SU-DHL-6 (cell line): Measurements from ENCODE around the gene GATAD2A.

Source experiments
- H2AFZ ChIP-seq: fragments of 200-600 bp; sonication (generic); 2 replicates; pipeline ENCODE4 v1.6.1; 2014; ENCODE audit warnings: low read depth, mild to moderate bottlenecking, moderate library complexity, mixed read lengths, antibody characterized with exemption, low read length; ENCODE audit not compliant: severe bottlenecking
- H3F3A ChIP-seq: fragments of 200-600 bp; shearing (Covaris generic); 2 replicates; pipeline ENCODE4 v1.6.0; 2016; ENCODE audit warnings: antibody characterized with exemption, mild to moderate bottlenecking; ENCODE audit not compliant: insufficient read depth
- H3K27ac ChIP-seq: fragments of 200-600 bp; sonication (generic); 2 replicates; pipeline ENCODE4 v1.5.1; 2016; ENCODE audit warnings: low read depth, mild to moderate bottlenecking, low read length, moderate library complexity, mixed read lengths
- H3K27me3 ChIP-seq: fragments of 200-600 bp; sonication (generic), shearing (Covaris generic); 2 replicates; pipeline ENCODE4 v1.6.0; 2014; ENCODE audit warnings: mild to moderate bottlenecking, low read length
- H3K36me3 ChIP-seq: fragments of 200-600 bp; sonication (generic); 2 replicates; pipeline ENCODE4 v1.6.1; 2014; ENCODE audit warnings: mild to moderate bottlenecking, low read length, mixed read lengths
- H3K4me2 ChIP-seq: fragments of 300-600, 200-600 bp; shearing (Covaris generic), sonication (generic); 2 replicates; pipeline ENCODE4 v1.6.0; 2014; ENCODE audit warnings: low read length, low read depth, mild to moderate bottlenecking; ENCODE audit not compliant: poor library complexity, severe bottlenecking
- H3K4me3 ChIP-seq: fragments of 200-600 bp; sonication (generic); 2 replicates; pipeline ENCODE4 v1.5.1; 2014; ENCODE audit warnings: antibody characterized with exemption, low read length, mild to moderate bottlenecking, mixed read lengths; ENCODE audit not compliant: insufficient read depth, poor library complexity, severe bottlenecking
- H3K79me2 ChIP-seq: fragments of 200-600 bp; sonication (generic); 2 replicates; pipeline ENCODE4 v1.6.1; 2014; ENCODE audit warnings: mild to moderate bottlenecking, low read length, moderate library complexity; ENCODE audit not compliant: insufficient read depth
- H3K9ac ChIP-seq: fragments of 200-600 bp; sonication (generic); 2 replicates; pipeline ENCODE4 v1.7.0; 2014; ENCODE audit warnings: mild to moderate bottlenecking, low read length
- H3K9me2 ChIP-seq: fragments of 200-600 bp; sonication (generic); replicated peaks from 2 replicates; pipeline ENCODE4 v1.6.1; 2014; ENCODE audit warnings: low read length; ENCODE audit not compliant: insufficient read depth
- H3K9me3 ChIP-seq: fragments of 200-600 bp; sonication (generic); 2 replicates; pipeline ENCODE4 v1.6.1; 2014; ENCODE audit warnings: low read length, mixed read lengths; ENCODE audit not compliant: insufficient read depth
- H4K20me1 ChIP-seq: fragments of 200-600 bp; sonication (generic); 2 replicates; pipeline ENCODE4 v1.6.1; 2014; ENCODE audit warnings: low read depth, mild to moderate bottlenecking, antibody characterized with exemption, low read length, moderate library complexity, mixed read lengths
- CTCF ChIP-seq: fragments of 200-600 bp; sonication (generic); IDR thresholded peaks from one replicate; pipeline ENCODE4 v1.5.1; 2017; ENCODE audit warnings: antibody characterized with exemption, mild to moderate bottlenecking, low read length, moderate library complexity; ENCODE audit not compliant: insufficient read depth, poor library complexity, severe bottlenecking
- EZH2phosphoT487 ChIP-seq: fragments of 200-600 bp; sonication (generic), shearing (Covaris generic); conservative IDR thresholded peaks from 2 replicates; pipeline ENCODE4 v1.6.1; 2018; ENCODE audit warnings: mild to moderate bottlenecking, antibody characterized with exemption, low read length, moderate library complexity, mixed read lengths

GATAD2A gene

GRCh38 chr19:19535311-19536191, 130.1 kb downstream of the GATAD2A start:
- Histone ChIP-seq H3F3A (peaks cover 9% of the 10 kb centered on the region; the same call in 1 of the 2 replicates), H3K36me3 (no peaks in the 10 kb centered on the region), H3K4me3 (no peak overlapping the region), H3K79me2 (no peaks in the 10 kb centered on the region), H3K9me2 (no peaks in the 10 kb centered on the region), H3K27me3 (no peaks in the 10 kb centered on the region), H4K20me1 (no peaks in the 10 kb centered on the region), H3K9ac (no peak overlapping the region), H3K9me3 (no peaks in the 10 kb centered on the region), H3K27ac (no peak overlapping the region), H3K4me2 (no peak overlapping the region), H2AFZ (no peak overlapping the region)
- TF ChIP-seq CTCF (no peak), EZH2phosphoT487 (no peak)

GRCh38 chr19:19537075-19538048, 131.9 kb downstream of the GATAD2A start:
- no peak overlapping the region for H3K27ac ChIP-seq
- no peaks in the 10 kb centered on the region for H3K9me3 ChIP-seq
- no peak for TF ChIP-seq EZH2phosphoT487
- no peak for TF ChIP-seq CTCF
- no peaks in the 10 kb centered on the region for H3K9me2 ChIP-seq
- H3K4me2 ChIP-seq: peak overlapping the region; percentile 37
- H3K79me2 ChIP-seq: no peaks in the 10 kb centered on the region
- no peaks in the 10 kb centered on the region for H3K36me3 ChIP-seq
- H2AFZ ChIP-seq: no peak overlapping the region
- no peaks in the 10 kb centered on the region for H4K20me1 ChIP-seq
- H3K27me3 ChIP-seq: no peaks in the 10 kb centered on the region
- H3F3A ChIP-seq: no peaks in the 10 kb centered on the region
- no peak overlapping the region for H3K4me3 ChIP-seq
- H3K9ac ChIP-seq: no peak overlapping the region

GRCh38 chr19:19538061-19538784, 132.7 kb downstream of the GATAD2A start, which contains the start of gene CILP2:
CILP2 (plus strand) TSS chr19:19538265; CDS start chr19:19538350, 85 bp downstream.
- no peak within 1 kb of the TSS for H3K4me3 ChIP-seq
- H3F3A ChIP-seq: no peaks in the 10 kb centered on the region
- H3K9me2 ChIP-seq: no peaks in the 10 kb centered on the region
- H3K4me2 ChIP-seq: peak within 1 kb of the TSS; percentile 37
- no peak within 1 kb of the TSS for H2AFZ ChIP-seq
- H3K9ac ChIP-seq: no peak within 1 kb of the TSS
- H3K36me3 ChIP-seq: no peaks in the 10 kb centered on the region
- no peak for TF ChIP-seq CTCF
- no peak for TF ChIP-seq EZH2phosphoT487
- H3K27me3 ChIP-seq: no peaks in the 10 kb centered on the region
- no peaks in the 10 kb centered on the region for H3K9me3 ChIP-seq
- H3K27ac ChIP-seq: no peak within 1 kb of the TSS
- no peaks in the 10 kb centered on the region for H3K79me2 ChIP-seq
- H4K20me1 ChIP-seq: no peaks in the 10 kb centered on the region
